ENCODE data around the gene SLC38A5.

GRCh38 chrX:48480142-48480541 is 10.1 kb upstream of the SLC38A5 start:
- no peak for TF ChIP-seq CTCF (conservative IDR thresholded peaks at IDR 0.05 in 1 of 2, IDR thresholded peaks at IDR 0.05 in 1 of 2; ENCODE audit: low read depth in 1 of 2, low read length in 2 of 2)
- TF ChIP-seq EZH2 (IDR thresholded peaks at IDR 0.05; ENCODE audit: low read length, missing control alignments) = no peak
